HG03439 (cell line): Measurements from ENCODE around the gene CDH15.

Source experiments
- ATAC-seq: cut with Tn5 transposase; IDR thresholded peaks from one replicate; pipeline ENCODE4 v1.9.1; 2021; ENCODE audit warnings: mild to moderate bottlenecking, moderate library complexity; ENCODE audit not compliant: unreplicated experiment

Gene CDH15

DNA sequence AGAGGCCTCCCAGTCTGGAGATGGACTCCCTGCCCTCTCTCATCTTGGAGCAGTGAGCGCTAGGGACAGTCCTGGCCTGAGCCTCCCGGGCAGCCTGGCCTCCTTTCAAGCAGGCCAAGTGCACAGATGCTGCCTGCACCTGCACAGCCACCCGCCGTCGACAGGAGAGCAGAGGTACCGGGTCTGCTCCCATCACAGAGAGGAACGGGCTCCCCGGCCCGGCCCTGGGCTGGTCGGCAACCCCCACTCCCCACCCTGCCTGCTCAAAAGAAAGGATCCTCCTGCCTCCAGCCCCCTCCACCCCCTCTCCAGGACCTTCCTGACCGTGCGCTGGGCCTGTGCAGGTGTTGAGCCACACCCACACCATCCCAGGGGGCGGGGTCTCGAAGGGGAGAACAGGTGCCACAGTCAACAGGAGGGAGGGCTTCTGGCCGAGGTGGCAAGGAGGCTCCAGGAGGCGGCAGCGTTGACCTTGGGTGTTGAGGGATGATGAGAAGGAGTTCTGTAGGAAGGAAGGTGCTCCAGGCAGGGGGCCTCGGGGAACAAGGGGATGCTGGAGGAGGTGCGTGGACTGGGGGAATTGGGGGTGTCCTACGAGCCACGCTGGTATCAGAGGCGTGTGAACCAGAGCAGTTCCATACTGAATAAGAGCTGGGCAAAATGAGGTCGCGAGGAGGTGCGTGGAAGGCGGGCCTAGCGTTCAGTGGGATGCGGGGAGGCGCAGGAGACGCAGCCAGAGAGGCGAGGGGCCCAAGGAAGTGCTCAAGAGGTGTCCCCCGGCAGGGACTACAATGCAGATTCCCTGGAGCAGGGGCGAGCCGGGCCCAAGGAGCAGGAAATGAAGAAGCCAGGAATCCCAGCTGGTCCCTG, 967 bp upstream of the CDH15 start:
- ATAC-seq: no peak

DNA sequence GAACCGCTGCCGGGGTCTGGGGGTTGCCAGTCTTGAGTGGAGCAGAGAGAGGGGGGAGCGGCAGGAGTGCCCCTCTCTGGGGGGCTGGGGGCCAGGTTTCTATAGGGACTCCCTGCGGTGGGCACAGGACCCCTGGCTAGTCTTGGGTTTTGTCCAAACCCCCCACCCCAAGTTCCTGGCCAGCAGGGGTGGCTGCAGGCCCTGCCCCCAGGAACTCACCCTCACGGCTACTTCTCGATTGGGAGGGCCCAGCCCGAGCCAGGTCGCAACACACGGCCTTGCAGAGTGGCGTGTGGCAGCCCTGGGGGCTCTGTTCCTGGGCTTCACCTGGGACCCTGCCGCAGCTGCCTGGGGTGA, 601 bp downstream of the CDH15 start:
- no peak for ATAC-seq

DNA sequence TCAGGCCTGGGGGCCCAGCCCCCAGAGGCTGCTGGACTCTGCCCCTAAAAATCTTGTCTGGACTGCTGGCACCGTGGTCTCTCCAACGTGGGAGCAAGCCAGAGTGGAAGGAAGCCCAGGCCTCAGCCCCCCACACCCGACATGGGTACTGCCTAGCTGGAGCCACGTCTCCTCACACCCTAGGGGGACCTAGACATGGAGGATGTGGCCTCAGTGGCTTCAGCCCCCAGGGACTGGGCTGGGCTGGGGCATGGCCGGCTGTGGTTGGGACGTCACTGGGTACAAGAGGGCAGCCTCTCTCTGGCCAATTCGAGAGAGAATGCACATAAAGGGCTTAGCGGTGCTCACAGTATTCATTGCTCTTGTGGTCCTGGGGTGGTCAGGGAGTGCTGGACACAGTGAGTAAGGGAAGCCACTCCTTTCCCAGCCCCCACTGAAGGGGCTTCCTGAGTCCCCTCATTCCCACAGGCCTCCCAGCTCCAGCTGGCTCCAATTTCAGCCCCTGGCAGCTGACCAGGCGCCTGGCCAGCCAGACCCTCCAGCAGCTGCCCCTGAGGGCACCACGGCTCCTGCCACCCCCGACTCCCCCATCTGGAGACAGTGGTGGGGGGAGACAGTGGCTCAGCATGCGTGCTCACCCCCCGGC, 1.1 kb downstream of the CDH15 start:
- no peak for ATAC-seq

DNA sequence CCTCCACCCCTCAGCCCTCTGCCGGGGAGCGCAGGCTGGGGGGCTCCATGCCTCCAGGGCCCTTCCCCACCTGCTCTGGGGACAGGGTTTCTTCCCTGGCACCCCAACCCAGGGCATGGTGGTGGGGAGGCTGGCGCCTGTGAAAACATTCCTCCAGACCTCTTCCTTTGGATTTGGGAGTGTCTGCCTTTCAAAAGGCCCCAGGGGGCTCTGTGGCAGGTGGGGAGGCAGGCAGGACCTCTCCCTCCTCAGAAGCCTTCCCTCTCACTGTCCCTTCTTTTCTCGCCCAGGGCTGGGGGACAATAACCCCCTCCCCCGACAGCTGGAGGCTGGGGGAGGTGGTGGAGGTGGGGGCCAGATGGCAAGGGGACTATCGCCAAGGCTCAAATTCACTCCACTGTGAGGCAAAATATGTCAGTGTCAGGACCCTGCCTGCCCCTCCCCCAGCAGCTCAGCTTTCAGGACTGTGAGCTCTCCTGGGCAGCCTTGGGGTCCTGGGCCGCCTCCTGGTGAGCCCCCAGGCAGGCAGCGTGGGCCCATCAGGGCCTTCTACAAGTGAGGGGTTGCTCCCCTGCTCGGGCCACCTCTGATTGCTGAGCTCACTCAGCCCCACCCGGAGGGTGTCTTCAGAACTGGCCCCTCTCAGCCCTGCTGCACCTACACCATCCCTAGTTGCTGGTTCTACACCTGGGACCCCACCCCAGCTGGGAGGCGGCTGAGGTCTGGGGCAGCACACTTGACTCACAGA, 1.8 kb downstream of the CDH15 start:
- ATAC-seq: no peak

GRCh38 chr16:89174055-89174827, 2.7 kb downstream of the CDH15 start:
- ATAC-seq: no peak

DNA sequence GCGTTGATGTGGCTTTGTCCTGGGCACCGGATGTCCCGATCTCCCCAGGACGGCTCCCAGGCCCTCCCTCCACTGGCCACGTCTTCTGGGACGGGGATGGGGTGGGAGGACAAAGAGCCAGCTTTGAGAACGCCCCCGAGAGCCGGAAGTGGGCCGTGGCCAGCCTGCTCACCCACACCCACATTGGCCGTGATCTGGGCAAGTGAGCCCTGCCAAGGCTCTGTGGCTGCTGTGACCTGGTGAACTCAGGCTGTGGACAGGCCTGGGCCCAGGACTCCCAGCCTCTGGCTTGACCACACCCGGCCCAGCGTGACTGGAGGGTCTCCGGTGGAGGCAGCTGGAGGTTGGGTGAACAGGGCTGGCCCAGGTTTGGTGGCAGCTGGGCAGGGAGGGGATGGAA, 3.3 kb downstream of the CDH15 start:
- no peak for ATAC-seq

- no peak for ATAC-seq
These were observed 4.0 kb downstream of the CDH15 start for GRCh38 chr16:89175280-89176146.

- ATAC-seq: no peak
These were observed 4.7 kb downstream of the CDH15 start for GRCh38 chr16:89176147-89176690.

GRCh38 chr16:89176717-89177116, 5.2 kb downstream of the CDH15 start:
- ATAC-seq: no peak

GRCh38 chr16:89177501-89177900, 6.0 kb downstream of the CDH15 start:
- ATAC-seq: no peak

DNA sequence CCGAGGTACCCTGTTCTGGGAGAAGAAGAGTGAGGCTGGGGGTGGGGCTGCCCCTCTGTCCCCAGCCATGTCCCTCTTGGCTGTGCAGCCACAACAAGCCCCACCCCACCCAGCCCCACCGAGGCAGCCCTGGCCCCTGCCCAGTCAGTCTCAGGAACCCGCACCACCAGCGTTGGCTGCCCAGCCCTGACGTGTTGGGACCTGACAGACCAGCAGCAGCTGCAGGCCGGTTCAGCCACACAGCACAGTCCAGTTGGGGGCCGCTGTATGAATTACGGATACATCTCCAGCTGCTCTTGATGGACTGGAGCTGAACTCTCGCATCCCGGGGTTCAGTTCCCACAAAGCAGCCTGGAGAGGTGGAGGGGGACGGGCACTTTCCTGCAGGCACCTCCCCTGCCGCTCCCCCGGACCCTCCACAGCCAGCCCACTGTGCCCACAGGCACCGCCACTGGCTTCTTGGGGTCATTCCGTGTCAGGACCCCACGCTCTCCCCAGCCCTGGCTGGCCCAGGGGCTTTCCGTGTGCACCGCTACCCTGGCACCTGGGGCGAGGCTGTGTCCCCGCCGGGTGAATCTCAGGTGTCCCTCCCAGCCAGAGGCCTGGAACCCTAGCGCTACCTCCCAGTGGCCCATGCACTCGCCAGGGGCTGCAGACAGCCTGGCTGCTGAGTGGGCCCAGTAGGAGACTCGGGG, 7.1 kb downstream of the CDH15 start:
- no peak for ATAC-seq

DNA sequence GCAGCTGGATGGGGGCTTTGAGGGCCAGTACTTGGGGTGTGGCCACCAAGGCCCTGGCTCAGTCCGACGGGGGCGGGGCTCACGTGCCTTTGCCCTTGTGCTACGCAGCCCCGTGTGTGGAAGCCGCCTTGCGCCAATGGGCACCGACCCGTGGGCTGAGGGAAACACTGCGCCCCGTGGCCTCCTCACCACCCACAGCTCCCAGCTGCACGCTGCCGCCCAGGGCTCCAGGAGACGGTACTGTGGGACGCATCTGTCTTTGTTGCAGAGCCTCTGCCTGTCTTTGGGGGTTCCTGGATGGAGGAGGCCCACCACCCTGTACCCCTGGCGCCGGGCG, 7.6 kb downstream of the CDH15 start:
- no peak for ATAC-seq

- no peak for ATAC-seq
These were observed 8.2 kb downstream of the CDH15 start for GRCh38 chr16:89179656-89180315.

- ATAC-seq: no peak
These were observed 11.9 kb downstream of the CDH15 start for GRCh38 chr16:89183463-89183862.

DNA sequence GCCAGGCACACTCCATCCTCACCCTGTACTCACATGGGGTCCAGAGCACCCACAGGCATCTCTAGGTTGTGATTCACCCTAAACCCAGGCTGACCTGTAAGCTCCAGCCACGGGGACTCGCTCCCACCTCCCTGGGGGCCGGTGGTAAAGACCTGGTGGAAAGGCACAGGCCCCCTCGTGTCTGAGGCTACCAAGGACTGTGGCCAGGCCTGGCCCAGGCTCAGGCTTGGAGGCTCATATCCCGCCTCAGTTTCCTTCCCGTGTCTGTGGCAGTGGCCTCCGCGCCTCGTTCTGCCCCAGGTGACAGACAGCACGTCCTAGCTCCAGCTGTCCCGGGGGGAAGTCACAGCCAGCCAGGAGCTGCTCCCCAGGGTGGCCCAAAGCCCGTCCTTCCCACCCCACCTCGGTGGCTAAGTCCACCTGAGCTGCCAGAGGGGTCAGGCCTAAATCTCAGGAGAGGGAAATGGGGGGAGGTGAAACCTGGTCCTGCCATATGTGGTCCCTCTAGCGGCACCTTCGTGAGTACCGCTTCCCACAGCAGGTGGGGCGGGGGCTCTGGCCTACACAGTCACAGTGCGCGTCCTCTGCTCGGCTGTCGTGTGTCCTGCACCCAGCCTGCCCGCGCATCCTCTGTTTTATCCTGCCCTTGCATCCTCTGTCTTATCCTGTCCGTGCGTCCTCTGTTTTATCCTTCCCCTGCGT, 12.6 kb downstream of the CDH15 start:
- no peak for ATAC-seq

DNA sequence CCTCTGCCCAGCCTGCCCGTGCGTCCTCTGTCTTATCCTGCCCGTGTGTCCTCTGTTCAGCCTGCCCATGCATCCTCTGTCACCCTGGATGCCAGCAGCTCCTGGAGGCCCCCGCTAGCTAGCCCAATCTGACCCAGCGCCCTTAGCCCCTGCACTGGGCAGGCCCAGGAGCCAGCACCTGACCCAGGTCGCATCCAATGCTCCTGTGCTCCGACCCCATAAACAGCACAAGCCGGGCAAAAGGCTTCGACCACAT, 13.1 kb downstream of the CDH15 start:
- ATAC-seq: no peak

DNA sequence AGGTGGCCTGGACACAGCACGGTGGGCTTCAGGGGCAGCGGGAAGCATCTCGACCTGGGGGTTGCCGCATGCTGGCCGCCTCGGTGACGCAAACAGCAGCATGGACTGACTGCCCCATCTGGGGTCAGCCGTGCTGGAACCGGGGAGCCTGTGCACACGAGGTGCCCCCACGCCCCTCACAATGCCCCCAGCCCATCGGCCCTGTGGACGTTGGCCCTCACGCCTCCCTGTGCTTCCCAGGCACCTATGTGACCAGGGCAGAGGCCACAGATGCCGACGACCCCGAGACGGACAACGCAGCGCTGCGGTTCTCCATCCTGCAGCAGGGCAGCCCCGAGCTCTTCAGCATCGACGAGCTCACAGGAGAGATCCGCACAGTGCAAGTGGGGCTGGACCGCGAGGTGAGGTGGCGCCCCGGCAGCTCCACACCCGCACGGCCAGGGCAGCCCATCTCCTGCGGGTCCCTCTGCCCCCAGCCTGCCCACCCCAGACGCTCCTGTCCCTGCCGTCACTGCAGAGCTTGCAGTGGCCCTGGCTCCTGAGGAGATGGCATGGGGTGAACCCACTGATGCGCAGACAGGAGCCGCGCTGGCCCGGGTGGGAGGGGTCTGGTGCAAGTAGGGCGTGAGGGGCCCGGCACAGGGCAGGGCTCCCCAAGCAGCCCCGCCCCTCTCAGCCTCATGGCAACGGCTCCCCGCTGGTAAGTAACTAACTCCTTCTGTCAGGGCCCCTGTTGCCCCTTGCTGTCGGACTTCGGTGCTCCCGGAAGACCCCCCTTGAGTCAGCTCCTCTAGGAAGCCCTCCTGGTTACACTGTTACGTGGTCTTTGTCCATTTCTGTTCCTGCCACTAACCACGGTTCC, 13.6 kb downstream of the CDH15 start:
- ATAC-seq: no peak
